ENCODE results near the gene SCAP. TPM values are rescaled to one million over a fixed set of nuclear protein-coding genes. Genes with fewer than 3 reads are reported as not detected.
A peak's percentile ranks its signal among the peaks of the same experiment; 100 is the strongest.

SCAP gene
- total and polyA plus RNA-seq, 2 of the 13 experiments (the other 11 are each of a cell fraction or from before 2014, with no cell fraction given), result 40.4 to 53.3 TPM

DNA sequence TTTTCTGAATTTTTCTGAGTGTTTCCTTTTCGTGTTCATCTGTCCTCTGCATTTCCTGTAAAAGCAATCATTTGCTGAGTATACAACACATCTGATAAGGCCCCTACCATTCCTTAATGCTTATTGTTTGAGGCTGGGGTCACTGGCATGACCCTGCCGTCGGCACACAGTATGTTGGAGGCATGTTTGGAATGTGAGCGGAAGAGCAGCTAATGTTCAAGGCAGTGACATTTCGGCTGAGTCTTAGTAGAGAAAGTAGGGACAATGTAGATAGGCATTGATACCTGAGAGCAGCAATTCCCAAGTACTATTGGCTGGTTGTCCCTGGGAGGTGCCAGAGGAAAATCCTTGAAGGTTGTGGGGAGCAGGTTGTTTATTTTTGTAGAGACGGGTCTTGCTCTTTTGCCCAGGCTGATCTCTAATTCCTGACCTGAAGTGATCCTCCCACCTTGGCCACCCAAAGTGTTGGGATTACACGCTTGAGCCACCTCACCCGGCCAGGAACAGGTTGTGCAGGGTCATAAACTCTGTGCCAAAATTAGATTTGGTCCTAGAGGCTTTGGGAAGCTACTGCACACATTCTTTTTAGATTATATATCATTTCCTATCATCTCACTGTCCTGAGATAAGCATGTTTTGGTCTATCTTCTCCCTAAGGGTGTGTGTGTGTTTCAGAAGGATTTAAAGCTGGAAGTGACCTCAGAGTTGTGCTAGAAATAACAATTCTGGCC is 81.4 kb downstream of the SCAP start (continued):
- TF ChIP-seq HDAC1 (CRISPR knock-in tag; IDR thresholded peaks at IDR 0.05) (peak; percentile 55; the same call in 1 of the 2 replicates), ZNF292 (CRISPR knock-in tag; IDR thresholded peaks at IDR 0.05; ENCODE audit: borderline replicate concordance, low read depth) (peak; percentile 60; the same call in 1 of the 2 replicates), NR2F6 (IDR thresholded peaks at IDR 0.05) (peak; percentile 86), NR2F6 (CRISPR knock-in tag; IDR thresholded peaks at IDR 0.05) (peak; percentile 94), ZNF577 (CRISPR knock-in tag; IDR thresholded peaks at IDR 0.05; ENCODE audit: borderline replicate concordance, low read depth) (no peak), XRCC5 (optimal IDR thresholded peaks at IDR 0.05; ENCODE audit: low read length) (no peak), THAP11 (CRISPR knock-in tag; IDR thresholded peaks at IDR 0.05) (0 out of 2 replicates have a peak, but pooled peaks have one; percentile 28), ZBTB49 (CRISPR knock-in tag; IDR thresholded peaks at IDR 0.05; ENCODE audit: borderline replicate concordance) (no peak), ZNF468 (CRISPR knock-in tag; IDR thresholded peaks at IDR 0.05) (no peak), ZNF232 (CRISPR knock-in tag; IDR thresholded peaks at IDR 0.05; ENCODE audit: borderline replicate concordance) (no peak), TAF1 (CRISPR knock-in tag; IDR thresholded peaks at IDR 0.05) (no peak), ZNF615 (CRISPR knock-in tag; IDR thresholded peaks at IDR 0.05; ENCODE audit: borderline replicate concordance) (no peak), PITX1 (CRISPR knock-in tag; IDR thresholded peaks at IDR 0.05) (0 out of 2 replicates have a peak, but pooled peaks have one; percentile 23), TARDBP (CRISPR knock-in tag; IDR thresholded peaks at IDR 0.05) (peak; percentile 61; the same call in 1 of the 2 replicates)
- TF ChIP-seq, protein P1, sequence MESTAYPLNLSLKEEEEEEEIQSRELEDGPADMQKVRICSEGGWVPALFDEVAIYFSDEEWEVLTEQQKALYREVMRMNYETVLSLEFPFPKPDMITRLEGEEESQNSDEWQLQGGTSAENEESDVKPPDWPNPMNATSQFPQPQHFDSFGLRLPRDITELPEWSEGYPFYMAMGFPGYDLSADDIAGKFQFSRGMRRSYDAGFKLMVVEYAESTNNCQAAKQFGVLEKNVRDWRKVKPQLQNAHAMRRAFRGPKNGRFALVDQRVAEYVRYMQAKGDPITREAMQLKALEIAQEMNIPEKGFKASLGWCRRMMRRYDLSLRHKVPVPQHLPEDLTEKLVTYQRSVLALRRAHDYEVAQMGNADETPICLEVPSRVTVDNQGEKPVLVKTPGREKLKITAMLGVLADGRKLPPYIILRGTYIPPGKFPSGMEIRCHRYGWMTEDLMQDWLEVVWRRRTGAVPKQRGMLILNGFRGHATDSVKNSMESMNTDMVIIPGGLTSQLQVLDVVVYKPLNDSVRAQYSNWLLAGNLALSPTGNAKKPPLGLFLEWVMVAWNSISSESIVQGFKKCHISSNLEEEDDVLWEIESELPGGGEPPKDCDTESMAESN (CRISPR knock-in tag; conservative IDR thresholded peaks at IDR 0.05), result no peak

Data from HepG2 (cell line).